HG02973 (cell line): ENCODE data around the gene DENND4B.

Experiments
- ATAC-seq: cut with Tn5 transposase; IDR thresholded peaks from one replicate; pipeline ENCODE4 v1.9.1; 2021; ENCODE audit warnings: moderate library complexity; ENCODE audit not compliant: unreplicated experiment

The DENND4B gene

DNA sequence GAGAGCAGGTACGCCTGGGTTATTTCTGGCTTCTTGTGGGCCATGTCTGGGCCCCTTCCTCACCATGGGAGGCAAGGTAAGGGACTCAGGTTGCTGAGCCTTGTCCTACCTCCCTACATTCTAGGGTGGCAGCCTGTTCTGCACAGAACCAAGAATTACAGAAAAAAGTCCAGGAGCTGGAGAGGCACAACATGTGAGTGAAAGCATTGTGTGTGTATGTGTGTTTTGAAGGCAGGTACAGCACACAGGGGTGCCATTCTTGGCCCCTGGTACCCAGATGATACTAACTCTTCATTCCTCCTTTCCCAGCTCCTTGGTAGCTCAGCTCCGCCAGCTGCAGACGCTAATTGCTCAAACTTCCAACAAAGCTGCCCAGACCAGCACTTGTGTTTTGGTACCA lies 26.6 kb upstream of the DENND4B start:
- ATAC-seq: no peak

DNA sequence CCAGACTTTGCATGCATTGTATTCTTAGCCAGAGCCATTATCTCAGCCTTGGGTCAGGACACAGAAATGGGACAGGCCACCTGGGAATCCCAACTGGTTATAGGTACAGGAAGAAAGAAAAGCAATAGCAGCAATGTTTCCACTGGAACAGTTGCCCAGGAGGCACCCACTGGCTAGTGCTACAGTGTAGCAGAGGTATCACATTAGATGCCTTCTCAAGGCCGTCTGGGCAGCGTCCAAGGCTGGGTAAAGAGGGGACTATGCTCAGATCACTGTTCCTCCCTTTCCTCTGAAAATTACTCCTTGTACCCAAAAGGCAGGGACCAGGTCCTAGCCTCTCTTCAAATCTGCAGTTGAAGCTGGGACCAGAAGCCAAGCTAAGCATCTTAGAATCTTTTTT lies 23.8 kb upstream of the DENND4B start:
- no peak for ATAC-seq

DNA sequence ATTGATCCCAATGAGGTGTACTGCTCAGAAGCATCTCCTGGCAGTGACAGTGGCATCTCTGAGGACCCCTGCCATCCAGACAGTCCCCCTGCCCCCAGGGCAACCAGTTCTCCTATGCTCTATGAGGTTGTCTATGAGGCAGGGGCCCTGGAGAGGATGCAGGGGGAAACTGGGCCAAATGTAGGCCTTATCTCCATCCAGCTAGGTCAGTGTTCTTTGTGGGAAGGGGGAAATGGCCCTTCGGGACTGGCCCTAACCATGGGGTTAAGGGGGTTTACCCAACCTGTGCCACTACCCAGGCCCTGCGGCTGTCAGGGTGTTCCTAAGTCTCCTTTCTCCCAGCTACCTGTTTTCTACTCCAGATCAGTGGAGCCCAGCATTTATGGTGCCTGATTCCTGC lies 22.5 kb upstream of the DENND4B start:
- ATAC-seq: no peak

DNA sequence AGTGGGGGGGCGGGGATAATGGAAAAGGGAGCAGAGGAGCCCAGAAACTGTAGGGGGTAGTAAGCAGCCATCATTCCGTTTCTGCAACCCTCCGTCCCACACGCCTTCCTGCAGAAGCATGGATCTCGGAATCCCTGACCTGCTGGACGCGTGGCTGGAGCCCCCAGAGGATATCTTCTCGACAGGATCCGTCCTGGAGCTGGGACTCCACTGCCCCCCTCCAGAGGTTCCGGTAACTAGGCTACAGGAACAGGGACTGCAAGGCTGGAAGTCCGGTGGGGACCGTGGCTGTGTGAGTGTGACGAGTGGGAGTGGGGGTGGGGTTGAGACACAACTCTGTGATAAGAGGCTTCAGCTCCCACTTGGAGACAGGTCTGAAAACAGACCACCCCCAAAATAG lies 21.9 kb upstream of the DENND4B start:
- ATAC-seq: no peak

DNA sequence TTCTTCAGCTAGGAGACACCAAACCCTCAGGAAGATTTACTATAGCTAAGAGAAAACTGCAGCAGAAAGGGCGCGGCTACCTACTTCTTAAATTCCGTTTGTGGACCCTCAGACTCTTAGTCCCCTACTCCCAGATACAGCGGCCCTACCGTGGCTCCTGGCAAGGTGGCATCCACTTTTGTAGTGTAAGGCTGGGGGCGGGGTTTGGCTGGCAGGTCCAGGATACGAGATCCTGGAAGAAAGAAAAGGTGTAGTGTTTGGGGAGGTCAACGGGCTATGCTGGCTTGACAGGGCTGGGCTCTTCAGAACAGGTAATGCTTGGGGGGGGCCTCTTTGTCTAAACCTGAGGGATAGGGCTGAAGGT lies 21.5 kb upstream of the DENND4B start:
- ATAC-seq: no peak

DNA sequence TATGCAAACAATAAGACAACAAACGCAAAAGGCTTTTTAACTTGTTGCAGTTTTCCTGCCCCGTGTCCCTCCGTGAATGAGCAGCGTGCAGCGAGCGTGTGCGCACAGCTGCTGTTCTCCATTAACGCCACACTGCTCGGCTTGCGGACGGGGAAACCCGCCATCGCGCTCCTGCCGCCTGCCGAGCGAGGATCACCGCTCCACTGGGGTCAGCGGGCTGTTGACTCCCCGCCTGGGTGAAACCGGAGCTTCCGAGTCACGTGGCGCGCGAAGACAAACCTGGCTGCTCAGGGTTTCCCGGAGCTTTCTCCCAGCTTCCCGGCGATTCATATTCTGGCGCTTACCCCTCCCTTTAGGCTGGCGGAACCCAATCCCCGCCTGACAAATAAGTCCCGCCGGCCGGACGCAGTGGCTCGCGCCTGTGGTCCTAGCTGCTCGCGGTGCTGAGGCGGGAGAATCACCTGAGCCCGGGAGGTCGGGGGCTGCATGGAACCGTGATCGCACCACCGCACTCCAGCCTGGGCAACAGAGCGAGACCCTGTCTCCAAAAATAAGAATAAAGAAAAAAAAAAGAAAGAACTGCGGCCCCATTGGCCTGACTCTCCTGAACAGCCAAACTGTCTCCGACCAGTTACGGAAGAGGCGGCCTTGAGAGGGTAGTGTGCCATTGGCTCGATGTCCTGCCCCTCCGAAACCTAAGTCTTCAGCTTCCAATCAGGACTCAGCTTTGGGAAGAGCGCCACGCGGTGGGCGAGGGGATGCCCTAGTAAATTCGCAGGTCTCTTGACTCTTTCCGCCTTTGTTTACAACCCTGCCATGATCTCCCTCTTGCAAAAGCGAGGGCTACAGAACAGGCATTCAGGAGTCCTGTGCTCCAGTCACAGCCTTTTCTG lies 20.8 kb upstream of the DENND4B start, which contains the start of gene CREB3L4:
Gene CREB3L4 (plus strand): TSS at position 796 of the 893 bp plus-strand sequence. CDS start 624 bp downstream, outside the sequence.
- peak; percentile 64 for ATAC-seq

DNA sequence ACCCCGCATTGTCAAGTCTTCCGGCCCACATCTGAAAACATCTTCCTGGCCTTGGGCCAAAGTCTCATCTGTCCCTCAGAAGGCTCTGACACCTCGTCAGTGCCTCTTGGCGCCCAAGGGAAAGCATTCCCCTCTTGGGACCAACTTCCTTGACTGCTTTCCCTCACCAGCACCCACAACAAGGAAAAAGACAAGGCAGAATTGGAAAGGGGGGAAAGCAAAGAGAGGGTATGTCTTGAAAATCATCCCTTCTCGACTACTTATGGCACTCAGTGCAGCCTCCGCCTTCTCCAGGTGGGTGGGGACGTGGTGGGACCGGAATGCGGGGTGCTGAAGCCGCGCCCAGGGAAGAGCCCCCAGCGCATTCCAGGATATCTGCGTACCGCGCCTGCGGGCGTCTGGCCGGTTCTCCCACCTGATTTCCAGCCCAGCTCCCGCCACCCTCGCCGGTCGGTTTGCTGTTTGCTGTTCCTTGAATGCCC lies 17.4 kb upstream of the DENND4B start:
- ATAC-seq: no peak

DNA sequence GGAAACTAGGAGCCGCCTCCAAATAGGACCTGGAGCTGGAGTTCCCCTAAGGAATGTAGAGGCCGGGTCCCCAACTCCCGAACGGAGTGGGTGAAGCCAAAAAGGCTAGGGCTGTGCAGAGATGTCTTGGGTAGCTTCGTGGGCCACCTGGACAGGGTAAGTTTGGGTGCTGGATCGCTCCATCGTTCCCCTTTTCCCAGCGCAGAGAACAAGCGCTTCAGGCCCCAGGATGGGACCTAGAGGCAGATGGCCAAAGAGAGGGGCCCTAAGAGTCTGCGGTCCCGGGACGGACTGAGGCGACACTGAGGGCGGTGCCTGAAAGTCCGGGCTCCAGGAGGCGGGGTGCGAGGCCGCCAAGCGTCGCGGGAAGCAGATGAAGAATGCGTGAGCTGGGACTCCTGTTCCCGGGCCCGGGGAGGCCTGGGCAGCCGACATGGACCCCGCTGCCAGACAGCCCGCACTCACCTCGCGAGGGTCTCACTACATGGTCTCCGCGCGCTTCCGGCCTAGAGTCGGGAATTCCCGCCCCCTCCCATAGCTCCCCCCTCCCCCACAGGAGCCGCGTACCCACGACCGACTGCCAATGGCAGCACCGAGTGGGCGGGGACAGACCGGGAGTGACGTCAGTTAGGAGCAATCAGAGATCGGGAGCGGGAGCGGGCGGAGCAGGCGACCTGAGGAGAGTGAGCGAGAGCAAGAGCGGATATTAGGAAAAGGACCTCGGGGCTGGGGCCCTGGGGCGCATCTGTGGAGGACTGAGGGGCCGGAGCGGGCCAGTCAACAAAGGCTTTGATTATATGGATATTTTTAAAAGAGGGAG lies 16.7 kb upstream of the DENND4B start, which contains the start of gene SLC39A1:
Gene SLC39A1 (minus strand): TSS at position 508 of the 820 bp plus-strand sequence. CDS start 822 bp downstream, outside the sequence.
- peak; percentile 35 for ATAC-seq

DNA sequence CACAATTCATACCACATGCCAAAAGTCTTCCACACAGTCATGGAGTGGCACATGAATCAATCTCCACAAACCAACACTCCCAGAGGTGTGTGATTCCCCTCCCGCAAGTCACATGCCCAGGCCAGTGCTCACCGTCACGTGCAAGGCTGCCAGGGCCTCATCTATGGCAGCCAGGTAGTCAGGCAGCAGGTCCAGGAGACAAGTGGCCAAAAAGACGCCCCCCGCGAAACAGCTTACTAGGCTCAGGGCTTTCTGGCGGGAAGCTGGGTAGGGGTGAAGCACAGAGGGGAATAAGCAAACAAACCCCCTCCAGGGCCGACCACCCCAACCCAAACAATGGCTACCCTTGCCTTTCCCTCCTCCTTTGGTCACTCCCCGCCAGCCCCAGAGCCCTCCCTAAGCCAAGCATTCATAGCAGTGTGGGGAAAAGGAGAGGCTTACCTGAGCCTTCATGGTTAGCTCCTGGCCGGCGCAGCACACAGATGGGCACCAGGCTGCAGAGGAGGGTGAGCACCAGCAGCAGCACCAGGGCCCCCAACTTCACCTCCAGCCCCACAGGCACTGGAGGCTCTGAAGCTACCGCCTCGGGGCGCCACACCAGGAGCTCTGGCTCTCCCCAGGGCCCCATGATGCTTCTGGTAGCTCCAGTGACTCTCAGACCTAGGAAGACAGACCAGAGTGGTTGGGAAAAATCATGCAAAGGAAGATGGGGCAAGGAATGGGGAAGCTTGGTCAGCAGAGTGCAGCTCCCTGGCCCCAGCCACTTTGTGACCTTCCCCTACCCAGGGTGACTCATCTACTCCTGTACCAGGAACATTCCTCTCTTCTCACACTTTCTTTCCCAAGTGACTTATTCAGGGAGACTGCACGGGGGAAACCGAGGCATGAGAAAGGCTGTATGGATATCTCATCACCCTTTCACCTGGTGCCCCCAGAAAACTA lies 15.8 kb upstream of the DENND4B start:
- ATAC-seq: no peak

DNA sequence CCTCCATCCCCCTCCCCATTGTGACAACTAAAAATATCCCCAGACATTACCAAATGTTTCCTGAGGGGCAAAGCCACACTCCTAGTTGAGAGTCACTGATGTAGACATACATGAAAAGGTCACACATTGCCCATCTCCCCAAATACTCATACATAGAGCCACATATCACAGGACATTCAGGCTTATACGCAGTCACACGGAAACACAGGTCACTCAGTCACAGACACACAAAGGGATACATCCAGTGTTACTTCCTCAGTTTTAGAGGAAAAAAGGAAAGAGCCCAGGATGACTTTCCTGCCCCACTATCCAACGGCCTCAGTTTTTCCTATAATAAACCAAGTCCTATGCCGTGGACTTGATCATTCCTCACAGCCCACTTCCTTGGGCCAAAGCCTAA lies 14.9 kb upstream of the DENND4B start:
- no peak for ATAC-seq

DNA sequence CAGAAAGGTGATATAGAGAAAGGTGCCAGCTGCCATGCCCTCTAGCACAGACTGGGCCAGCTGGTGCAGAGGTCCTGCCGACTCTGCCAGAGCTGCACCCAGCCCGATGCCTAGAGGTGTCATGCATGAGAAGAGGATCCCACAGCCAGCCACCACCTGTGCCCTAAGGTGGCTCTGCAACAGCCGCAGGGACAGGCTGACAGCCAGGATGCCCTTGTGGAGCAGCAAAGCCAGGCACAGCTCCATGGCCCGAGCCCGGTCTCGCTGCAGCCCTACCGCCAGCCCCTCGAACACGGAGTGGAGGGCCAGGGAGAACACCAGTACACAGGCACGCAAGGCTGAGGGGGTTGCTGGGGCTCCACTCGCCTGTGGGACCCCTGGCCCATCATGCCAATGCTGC lies 13.7 kb upstream of the DENND4B start:
- no peak for ATAC-seq

DNA sequence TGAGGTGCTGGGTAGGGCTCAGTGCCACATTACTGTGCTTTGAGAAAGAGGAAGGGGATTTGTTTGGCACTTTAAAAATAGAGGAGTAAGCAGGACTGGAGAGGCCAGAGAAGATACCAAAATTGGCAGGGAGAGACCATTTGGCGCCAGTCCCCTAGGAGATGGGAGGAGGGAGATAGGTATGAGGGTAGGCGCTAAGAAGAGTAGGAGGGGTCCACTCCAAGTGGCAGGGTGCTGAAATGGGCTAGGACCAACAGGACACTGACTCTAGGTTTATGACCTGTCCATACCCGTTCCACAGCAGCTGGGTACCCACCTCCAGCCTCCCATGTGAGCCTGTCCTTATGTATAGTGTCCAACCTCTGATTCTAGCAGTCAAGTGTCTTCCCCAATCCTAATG lies 12.9 kb upstream of the DENND4B start:
- no peak for ATAC-seq

DNA sequence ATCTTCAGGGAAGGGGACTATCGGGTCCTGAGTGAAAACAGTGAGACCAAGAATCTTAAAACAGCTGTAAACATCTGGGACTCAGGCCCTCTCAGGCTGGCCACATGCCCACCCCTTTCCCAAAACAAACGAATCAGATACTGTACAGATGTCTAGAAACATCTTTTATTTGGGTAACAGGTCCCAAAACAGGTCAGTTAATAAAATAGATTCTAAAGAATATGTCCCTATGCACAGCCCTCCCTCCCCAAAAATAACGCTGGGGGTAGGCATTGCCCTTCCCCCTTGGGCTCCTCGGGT lies 12.4 kb upstream of the DENND4B start:
- ATAC-seq: no peak

DNA sequence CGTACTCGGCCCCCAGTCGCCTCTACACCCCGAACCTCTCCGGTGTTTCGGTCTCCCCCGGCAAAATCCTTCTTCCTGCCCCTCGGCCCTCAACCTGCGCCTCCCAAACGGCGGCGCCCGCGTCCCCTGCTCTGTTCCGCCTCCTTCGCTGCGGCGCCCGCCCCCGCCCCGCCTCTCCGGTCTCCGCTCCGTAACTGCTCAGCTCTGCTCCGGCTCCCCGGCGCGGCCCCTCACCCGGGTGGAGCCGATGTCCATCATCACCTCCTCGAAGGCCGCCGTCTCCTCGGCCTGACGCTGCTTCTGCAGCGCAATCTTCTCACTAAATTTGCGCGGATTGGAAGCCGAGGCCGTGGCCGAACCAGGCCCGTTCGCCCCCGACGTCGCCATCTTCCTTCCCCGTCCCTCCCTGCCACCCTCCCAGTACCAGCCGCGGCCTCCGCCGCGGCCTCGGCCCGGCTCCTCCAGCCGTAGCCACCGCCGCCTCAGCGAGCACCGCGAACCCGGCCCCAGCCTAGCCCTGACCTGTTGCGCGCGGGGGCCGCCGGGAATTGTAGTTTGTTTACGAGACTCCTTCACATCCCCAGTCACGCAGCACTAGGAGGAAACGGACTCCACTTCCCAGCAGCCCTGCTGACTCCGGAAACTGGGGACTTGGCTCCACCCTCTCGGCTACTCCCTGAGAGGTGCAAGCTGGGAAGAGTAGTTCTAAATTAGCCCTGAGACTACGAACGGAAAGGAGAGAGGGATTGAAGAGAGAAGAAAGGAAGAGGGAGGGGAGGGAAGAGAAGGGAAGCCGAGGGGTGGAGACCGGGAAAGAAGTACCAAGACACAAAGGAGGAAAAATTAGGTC lies 11.8 kb upstream of the DENND4B start, which contains the start of gene CRTC2:
Gene CRTC2 (minus strand): TSS at position 502 of the 850 bp plus-strand sequence. CDS start 115 bp downstream, at position 387.
- ATAC-seq: peak; percentile 67

DNA sequence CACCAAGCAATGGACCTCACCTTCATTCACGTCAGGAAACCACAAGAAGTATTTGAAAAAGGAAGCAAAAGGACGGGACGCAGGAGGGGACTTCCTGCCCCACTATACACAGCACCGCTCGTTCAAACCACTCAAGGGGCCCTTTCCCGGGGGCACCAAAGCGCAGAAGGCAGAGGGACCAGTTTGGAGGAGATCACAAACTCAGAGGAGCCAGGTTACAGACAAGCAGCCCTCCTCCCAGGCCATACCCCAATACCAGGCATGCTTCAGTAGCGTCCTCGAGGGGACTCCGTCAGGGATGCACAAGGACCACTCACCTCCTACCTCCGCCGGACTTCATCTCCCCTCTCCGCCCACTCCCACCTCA lies 11.2 kb upstream of the DENND4B start:
- peak; percentile 10 for ATAC-seq

DNA sequence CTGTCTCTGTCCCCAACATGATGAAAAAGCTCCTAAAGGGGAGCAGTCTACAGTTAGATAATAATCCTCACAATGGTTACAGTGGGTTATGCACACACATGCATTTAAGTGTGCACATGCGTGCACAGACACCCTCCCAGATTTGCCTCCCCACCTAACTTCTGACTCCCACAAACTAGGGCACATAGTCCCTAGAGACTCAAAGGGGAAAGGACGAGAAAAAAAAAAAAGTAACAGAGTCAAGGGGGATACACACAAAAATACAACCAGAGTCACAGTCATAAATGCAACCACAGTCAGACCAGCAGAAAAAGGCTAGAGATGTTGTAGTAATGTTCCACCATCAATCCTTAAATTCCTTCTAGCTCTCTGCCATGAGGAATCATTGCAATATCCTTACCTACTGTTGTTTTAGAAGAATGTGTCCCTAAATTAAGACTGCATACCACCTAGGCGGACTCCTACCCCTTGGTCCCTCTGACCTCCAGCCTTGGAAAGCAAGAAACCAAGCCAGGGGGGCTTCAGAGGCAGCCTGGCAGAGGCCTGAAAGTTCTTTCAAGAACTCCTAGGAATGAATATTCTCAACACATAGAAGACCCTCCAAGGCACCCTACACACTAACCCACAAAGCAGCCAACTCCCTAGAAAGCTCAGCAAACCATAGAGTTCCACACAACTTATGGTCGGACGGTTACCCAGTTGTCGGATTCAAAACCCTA lies 10.6 kb upstream of the DENND4B start:
- no peak for ATAC-seq

DNA sequence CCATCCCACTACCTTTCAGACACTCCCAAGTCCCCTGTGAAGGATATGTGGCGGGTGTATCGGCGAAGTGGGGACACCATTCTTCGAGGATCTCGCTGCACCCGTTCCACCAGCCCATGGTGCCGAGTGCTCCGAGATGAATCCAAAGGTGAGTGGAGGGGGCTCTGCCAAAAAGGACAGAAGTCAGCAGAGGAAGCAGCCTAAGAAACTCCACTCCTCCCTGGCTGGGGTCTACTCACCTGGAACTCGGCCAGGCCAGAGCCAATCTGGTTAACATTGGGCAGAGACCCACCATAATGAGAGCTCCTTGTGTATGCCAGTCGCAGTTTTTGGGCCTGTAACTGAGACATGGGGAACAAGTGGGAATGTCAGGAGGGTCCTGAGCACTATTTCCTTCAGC lies 8.3 kb upstream of the DENND4B start:
- no peak for ATAC-seq

DNA sequence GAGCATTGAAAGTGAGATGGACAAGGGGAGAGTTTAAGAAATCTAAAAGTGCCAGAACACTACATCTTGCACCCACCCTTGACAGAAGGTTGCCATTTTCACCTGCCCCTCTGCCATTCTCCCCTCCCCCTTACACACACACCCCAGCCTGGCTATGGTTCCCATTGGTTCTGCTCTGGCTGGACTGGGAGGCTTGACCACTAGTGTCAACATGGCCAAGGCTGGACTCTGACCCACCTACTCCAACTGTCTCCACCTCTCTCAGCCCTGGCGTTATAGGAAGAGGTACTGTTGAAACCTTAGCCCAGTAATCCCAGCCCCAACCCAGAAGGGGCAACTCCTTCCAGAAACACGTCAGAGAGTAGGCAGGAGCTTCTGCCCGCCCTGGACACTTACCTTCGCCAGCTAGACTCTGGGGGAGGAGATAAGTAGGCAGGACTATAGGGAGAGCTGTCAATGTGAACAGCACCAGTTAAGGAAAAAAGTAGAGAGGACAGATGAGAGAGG lies 7.4 kb upstream of the DENND4B start:
- no peak for ATAC-seq

DNA sequence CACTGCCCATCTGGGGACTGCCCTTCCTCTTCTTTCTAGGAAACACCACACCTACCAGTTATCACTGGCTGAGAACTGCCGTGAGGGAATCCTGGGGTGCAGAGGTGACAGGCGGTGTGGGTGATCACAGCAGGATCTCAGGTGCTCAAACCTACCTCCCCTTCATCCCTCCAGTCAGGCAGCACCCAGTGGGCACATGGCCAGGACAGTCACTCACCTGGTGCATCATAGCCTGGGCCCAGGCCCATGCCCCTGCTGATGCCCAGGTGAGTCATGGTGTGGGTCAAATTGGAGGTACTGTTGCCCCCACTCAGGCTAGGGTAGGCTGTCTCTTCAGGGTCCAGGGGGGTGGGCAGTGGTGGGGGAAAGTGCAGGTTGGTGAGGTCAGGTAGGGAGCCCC lies 5.3 kb upstream of the DENND4B start:
- ATAC-seq: no peak
